ENCODE data around the gene MIOS. TPM values are rescaled to one million over a fixed set of nuclear protein-coding genes. Genes with fewer than 3 reads are reported as not detected.
"Not testable (repeated sequence)": the region's sequence is repeated elsewhere in the genome, so short reads cannot be mapped to it uniquely, and the experiment has no call there.

Gene MIOS
- polyA plus RNA-seq, 1 donor from 2014 or later, result 38.8 TPM

- peaks cover 11 to 29% (median 18%) of the 10 kb centered on the region in 3 donors for H3K4me1 Mint-ChIP-seq
- H3K36me3 Mint-ChIP-seq, result peaks cover 7% of the 10 kb centered on the region
- no peaks in the 10 kb centered on the region for H3K27me3 Mint-ChIP-seq
- H3K9me3 Mint-ChIP-seq, result no peaks in the 10 kb centered on the region
- peak overlapping the region; percentile 84 to 99 (median 99) for H3K27ac Mint-ChIP-seq
- peak overlapping the region; percentile 86 to 98 (median 96) for H3K4me3 Mint-ChIP-seq
These were observed 72.7 kb downstream of the MIOS start for GRCh38 chr7:7639421-7639820.

- no peaks in the 10 kb centered on the region for H3K9me3 Mint-ChIP-seq
- peak overlapping the region; percentile 84 to 99 (median 99) for H3K27ac Mint-ChIP-seq
- H3K4me3 Mint-ChIP-seq, result peak overlapping the region; percentile 86 to 98 (median 96)
- no peaks in the 10 kb centered on the region for H3K27me3 Mint-ChIP-seq
- H3K36me3 Mint-ChIP-seq, result peaks cover 7% of the 10 kb centered on the region
- H3K4me1 Mint-ChIP-seq, result peaks cover 11 to 32% (median 19%) of the 10 kb centered on the region in 3 donors
These were observed 73.2 kb downstream of the MIOS start for GRCh38 chr7:7639847-7640220.

- peaks cover 10% of the 10 kb centered on the region for H3K36me3 Mint-ChIP-seq
- no peaks in the 10 kb centered on the region for H3K27me3 Mint-ChIP-seq
- H3K4me3 Mint-ChIP-seq, result peak within 1 kb of the TSS; percentile 86 to 98 (median 96)
- no peaks in the 10 kb centered on the region for H3K9me3 Mint-ChIP-seq
- H3K4me1 Mint-ChIP-seq, result peaks cover 11 to 34% (median 19%) of the 10 kb centered on the region in 3 donors
- peak within 1 kb of the TSS; percentile 84 to 99 (median 99) for H3K27ac Mint-ChIP-seq
These were observed 73.8 kb downstream of the MIOS start, which contains the start of gene UMAD1 for GRCh38 chr7:7640221-7641128. TSS of gene UMAD1 (plus strand) at chr7:7640752. CDS start at chr7:7673372, 32,620 bp downstream.

GRCh38 chr7:7641129-7641663 is 74.5 kb downstream of the MIOS start:
- H3K9me3 Mint-ChIP-seq, result no peaks in the 10 kb centered on the region
- H3K4me1 Mint-ChIP-seq, result peaks cover 11 to 34% (median 23%) of the 10 kb centered on the region in 3 donors
- no peaks in the 10 kb centered on the region for H3K27me3 Mint-ChIP-seq
- peaks cover 14% of the 10 kb centered on the region for H3K36me3 Mint-ChIP-seq
- H3K4me3 Mint-ChIP-seq, result peak overlapping the region; percentile 86 to 98 (median 96)
- H3K27ac Mint-ChIP-seq, result peak overlapping the region; percentile 84 to 99 (median 99)

GRCh38 chr7:7642081-7642480 is 75.4 kb downstream of the MIOS start:
- Mint-ChIP-seq H3K9me3 (no peaks in the 10 kb centered on the region), H3K27me3 (no peaks in the 10 kb centered on the region), H3K4me1 (peaks cover 15 to 34% (median 26%) of the 10 kb centered on the region in 3 donors)

GRCh38 chr7:7647495-7648036 is 80.9 kb downstream of the MIOS start:
- peaks cover 27 to 30% (median 29%) of the 10 kb centered on the region in 3 donors for H3K4me1 Mint-ChIP-seq
- no peak overlapping the region for H3K27ac Mint-ChIP-seq
- no peaks in the 10 kb centered on the region for H3K27me3 Mint-ChIP-seq
- no peak overlapping the region for H3K4me3 Mint-ChIP-seq
- H3K36me3 Mint-ChIP-seq, result peaks cover 17% of the 10 kb centered on the region
- H3K9me3 Mint-ChIP-seq, result no peaks in the 10 kb centered on the region

More at GRCh38 chr7:7642081-7642480, 75.4 kb downstream of the MIOS start:
- peaks cover 14% of the 10 kb centered on the region for H3K36me3 Mint-ChIP-seq
- peak overlapping the region in 2 of 3 donors; percentile 84 to 99 for H3K27ac Mint-ChIP-seq
- peak overlapping the region; percentile 86 to 98 (median 96) for H3K4me3 Mint-ChIP-seq

GRCh38 chr7:7650682-7651206 is 84.1 kb downstream of the MIOS start:
- Mint-ChIP-seq H3K9me3 (no peaks in the 10 kb centered on the region), H3K4me1 (peaks cover 23 to 42% (median 31%) of the 10 kb centered on the region in 3 donors), H3K36me3 (peaks cover 6% of the 10 kb centered on the region), H3K27me3 (no peaks in the 10 kb centered on the region), H3K27ac (no peak overlapping the region), H3K4me3 (no peak overlapping the region)

GRCh38 chr7:7651479-7651878 is 84.8 kb downstream of the MIOS start:
- Mint-ChIP-seq H3K9me3 (no peaks in the 10 kb centered on the region), H3K4me3 (peak overlapping the region in 1 of 4 donors; percentile 10), H3K4me1 (peaks cover 22 to 42% (median 31%) of the 10 kb centered on the region in 3 donors), H3K27me3 (no peaks in the 10 kb centered on the region), H3K27ac (peak overlapping the region in 1 of 3 donors; percentile 54), H3K36me3 (peaks cover 10% of the 10 kb centered on the region)

- peak overlapping the region in 1 of 3 donors; percentile 20 for H3K27ac Mint-ChIP-seq
- peaks cover 22% of the 10 kb centered on the region for H3K36me3 Mint-ChIP-seq
- H3K4me3 Mint-ChIP-seq, result no peak overlapping the region
- H3K4me1 Mint-ChIP-seq, result peaks cover 15 to 38% (median 38%) of the 10 kb centered on the region in 3 donors
- H3K9me3 Mint-ChIP-seq, result peaks cover 0 to 7% (median 0%) of the 10 kb centered on the region in 3 donors
- no peaks in the 10 kb centered on the region for H3K27me3 Mint-ChIP-seq
These were observed 86.3 kb downstream of the MIOS start for GRCh38 chr7:7652798-7653540.

GRCh38 chr7:7653593-7654187 is 87.0 kb downstream of the MIOS start:
- H3K27me3 Mint-ChIP-seq, result no peaks in the 10 kb centered on the region
- peaks cover 17 to 46% (median 41%) of the 10 kb centered on the region in 3 donors for H3K4me1 Mint-ChIP-seq
- peaks cover 0 to 10% (median 0%) of the 10 kb centered on the region in 3 donors for H3K9me3 Mint-ChIP-seq
- no peak overlapping the region for H3K27ac Mint-ChIP-seq
- peaks cover 26% of the 10 kb centered on the region for H3K36me3 Mint-ChIP-seq
- no peak overlapping the region for H3K4me3 Mint-ChIP-seq

GRCh38 chr7:7654964-7655715 is 88.5 kb downstream of the MIOS start:
- Mint-ChIP-seq H3K4me1 (peaks cover 21 to 47% (median 44%) of the 10 kb centered on the region in 3 donors), H3K9me3 (peaks cover 0 to 10% (median 10%) of the 10 kb centered on the region in 3 donors), H3K4me3 (no peak overlapping the region), H3K36me3 (peaks cover 33% of the 10 kb centered on the region), H3K27ac (no peak overlapping the region), H3K27me3 (no peaks in the 10 kb centered on the region)

- peaks cover 0 to 10% (median 10%) of the 10 kb centered on the region in 3 donors for H3K9me3 Mint-ChIP-seq
- peaks cover 31% of the 10 kb centered on the region for H3K36me3 Mint-ChIP-seq
- H3K4me1 Mint-ChIP-seq, result peaks cover 17 to 49% (median 41%) of the 10 kb centered on the region in 3 donors
- H3K27me3 Mint-ChIP-seq, H3K4me3 Mint-ChIP-seq, H3K27ac Mint-ChIP-seq: not testable (repeated sequence)
These were observed 89.8 kb downstream of the MIOS start for GRCh38 chr7:7656459-7656858.

Measured in IgD-negative memory B cell (primary cell).